CD4-positive, alpha-beta T cell (primary cell): Measurements from ENCODE around the gene VAV2. TPM values are rescaled to one million over a fixed set of nuclear protein-coding genes. Genes with fewer than 3 reads are reported as not detected.

Experiments
- ATAC-seq: fragments of 200-7000 bp; cut with Tn5 transposase; one replicate; pipeline ENCODE4 v1.10.0; 2022; ENCODE audit warnings: mild to moderate bottlenecking; ENCODE audit not compliant: poor library complexity
- CTCF ChIA-PET: fragments of 350-600 bp; sonication (Branson Sonifier 250); formaldehyde crosslinking; loops from one replicate; lab custom pipeline; 2021; ENCODE audit warnings: antibody characterized with exemption, inconsistent platforms; lab: Charles Lee
- POLR2A ChIA-PET: fragments of 350-600 bp; sonication (Branson Sonifier 250); formaldehyde crosslinking; loops from one replicate; lab custom pipeline; 2021; ENCODE audit warnings: antibody characterized with exemption, inconsistent platforms; lab: Charles Lee
- DNase-seq, 14 experiments: peaks; one replicate each; pipeline ENCODE4 v3.0.0-alpha.2; 2013 to 2020; ENCODE audit warnings: mixed read lengths in 2 of 14
- H3K27ac ChIP-seq, 2 donors: one replicate each; pipeline versions ENCODE4 v1.5.1 to v1.7.0; 2013; ENCODE audit warnings: low read length in 2 of 2, low read depth in 1 of 2, mild to moderate bottlenecking in 1 of 2
- H3K27me3 ChIP-seq, 2 experiments: 1 replicate in 1 of 2; 2 replicates in 1 of 2; pipeline versions ENCODE4 v1.6.1 to v1.7.0; 2013; ENCODE audit warnings: low read length in 2 of 2, control low read depth in 1 of 2, mild to moderate bottlenecking in 1 of 2, moderate library complexity in 1 of 2; ENCODE audit not compliant: insufficient read depth in 2 of 2, control insufficient read depth in 1 of 2
- H3K36me3 ChIP-seq: one replicate; pipeline ENCODE4 v1.6.1; 2013; ENCODE audit warnings: low read length, control low read depth; ENCODE audit not compliant: insufficient read depth
- H3K4me1 ChIP-seq: one replicate; pipeline ENCODE4 v1.6.1; 2013; ENCODE audit warnings: low read length, control low read depth; ENCODE audit not compliant: insufficient read depth
- H3K4me3 ChIP-seq: one replicate; pipeline ENCODE4 v1.5.1; 2013; ENCODE audit warnings: mild to moderate bottlenecking, low read length, moderate library complexity
- H3K9me3 ChIP-seq, 2 experiments: 1 replicate in 1 of 2; 2 replicates in 1 of 2; pipeline versions ENCODE4 v1.6.1 to v1.7.0; 2013; ENCODE audit warnings: low read length in 2 of 2, mild to moderate bottlenecking in 2 of 2, control low read depth in 1 of 2, moderate library complexity in 1 of 2; ENCODE audit not compliant: control insufficient read depth in 1 of 2, insufficient read depth in 1 of 2
- H3K27ac Mint-ChIP-seq: one replicate; pipeline ENCODE4 v1.8.0; 2020; ENCODE audit warnings: mixed read lengths
- H3K27me3 Mint-ChIP-seq: one replicate; pipeline ENCODE4 v1.8.0; 2021; ENCODE audit warnings: mixed read lengths
- H3K36me3 Mint-ChIP-seq: one replicate; pipeline ENCODE4 v1.8.0; 2021; ENCODE audit warnings: low read depth, mixed read lengths
- H3K4me1 Mint-ChIP-seq: one replicate; pipeline ENCODE4 v1.8.0; 2021; ENCODE audit warnings: low read depth, mixed read lengths
- H3K4me3 Mint-ChIP-seq: one replicate; pipeline ENCODE4 v1.8.0; 2020; ENCODE audit warnings: mild to moderate bottlenecking, mixed read lengths
- H3K9me3 Mint-ChIP-seq: one replicate; pipeline ENCODE4 v1.8.0; 2020; ENCODE audit warnings: mixed read lengths
- CTCF ChIP-seq: fragments of 200-600 bp; IDR thresholded peaks from one replicate; pipeline ENCODE4 v1.8.0; 2022; ENCODE audit warnings: antibody characterized with exemption, mild to moderate bottlenecking
- intact Hi-C, 2 experiments: fragments of 100-400 bp; cut with DNase I in 1 of 2; cut with micrococcal nuclease in 1 of 2; formaldehyde crosslinking; loops; one replicate each; pipeline versions ENCODE4 v1.15.1 to v1.9.0; 2023 to 2025; cut with DNase I, micrococcal nuclease
- total RNA-seq, 174 experiments: library from RNA in 2 of 174; stranded (reverse) in 2 of 174; gene quantifications; one replicate each; pipeline ENCODE4 v1.2.3 and lab custom pipeline; 2021 to 2026

VAV2 gene
- total RNA-seq, 2 experiments from 2014 or later, result 1.6 to 1.7 TPM

GRCh38 chr9:134040176-134040565, 48.0 kb upstream of the VAV2 start:
- POLR2A ChIA-PET, result no interaction called here
- Mint-ChIP-seq H3K36me3 (peaks cover 91% of the 10 kb centered on the region), H3K4me1 (no peaks in the 10 kb centered on the region)

GRCh38 chr9:134039386-134040175, 47.5 kb upstream of the VAV2 start:
- no peak overlapping the region for H3K4me3 Mint-ChIP-seq
- Histone ChIP-seq H3K36me3 (peaks cover 56% of the 10 kb centered on the region), H3K27me3 (no peaks in the 10 kb centered on the region), H3K4me3 (no peak overlapping the region), H3K9me3 (peaks cover 11 to 32% of the 10 kb centered on the region in 2 experiments), H3K4me1 (no peaks in the 10 kb centered on the region), H3K27ac (no peak overlapping the region)
- H3K27ac Mint-ChIP-seq, result no peak overlapping the region
- POLR2A ChIA-PET, result no interaction called here
- no peaks in the 10 kb centered on the region for H3K4me1 Mint-ChIP-seq
- CTCF ChIA-PET, result no interaction called here
- H3K36me3 Mint-ChIP-seq, result peaks cover 94% of the 10 kb centered on the region
- no peak for TF ChIP-seq CTCF
- ATAC-seq (no peak), DNase-seq (no peak)
- H3K27me3 Mint-ChIP-seq, result no peaks in the 10 kb centered on the region
- H3K9me3 Mint-ChIP-seq, result no peaks in the 10 kb centered on the region
- intact Hi-C loops, result no loop called here

More at GRCh38 chr9:134040176-134040565, 48.0 kb upstream of the VAV2 start:
- H3K27me3 Mint-ChIP-seq, result no peaks in the 10 kb centered on the region
- DNase-seq (no peak), ATAC-seq (no peak)
- Histone ChIP-seq H3K9me3 (peaks cover 11 to 32% of the 10 kb centered on the region in 2 experiments), H3K27me3 (no peaks in the 10 kb centered on the region), H3K4me1 (no peaks in the 10 kb centered on the region), H3K4me3 (no peak overlapping the region), H3K27ac (no peak overlapping the region), H3K36me3 (peaks cover 57% of the 10 kb centered on the region)
- H3K27ac Mint-ChIP-seq, result no peak overlapping the region
- intact Hi-C loops, result no loop called here
- no peak for TF ChIP-seq CTCF
- CTCF ChIA-PET, result no interaction called here
- no peak overlapping the region for H3K4me3 Mint-ChIP-seq
- no peaks in the 10 kb centered on the region for H3K9me3 Mint-ChIP-seq

- ChIA-PET POLR2A (interaction anchor here (0.7 kb wide), 1 partner anchor 12 kb away, joined by 3 read pairs; the partner anchor contains the start of gene BRD3OS), CTCF (no interaction called here)
- Histone ChIP-seq H3K27ac (no peak overlapping the region), H3K36me3 (peaks cover 72% of the 10 kb centered on the region), H3K4me3 (no peak overlapping the region), H3K27me3 (no peaks in the 10 kb centered on the region), H3K4me1 (no peaks in the 10 kb centered on the region), H3K9me3 (peaks cover 11 to 32% of the 10 kb centered on the region in 2 experiments)
- no peak overlapping the region for H3K4me3 Mint-ChIP-seq
- peaks cover 89% of the 10 kb centered on the region for H3K36me3 Mint-ChIP-seq
- DNase-seq, result no peak
- no peaks in the 10 kb centered on the region for H3K27me3 Mint-ChIP-seq
- intact Hi-C loops, result no loop called here
- TF ChIP-seq CTCF, result no peak
- no peaks in the 10 kb centered on the region for H3K9me3 Mint-ChIP-seq
- no peak for ATAC-seq
- H3K27ac Mint-ChIP-seq, result no peak overlapping the region
- no peaks in the 10 kb centered on the region for H3K4me1 Mint-ChIP-seq
Observed at GRCh38 chr9:134037641-134038040, 45.5 kb upstream of the VAV2 start.
